SK-N-SH (cell line): ENCODE data around the gene MYO18B. TPM values are rescaled to one million over a fixed set of nuclear protein-coding genes. Genes with fewer than 3 reads are reported as not detected.

Experiments used
- CTCF ChIA-PET: fragments of 300-600, 350-600 bp; formaldehyde crosslinking; extraction: SDS; loops from one replicate; lab custom pipeline; 2021; lab: Yijun Ruan, JAX
- POLR2A ChIA-PET: fragments of 350-600 bp; sonication (Branson Sonifier 250); formaldehyde crosslinking; extraction: SDS; loops from one replicate; lab custom pipeline; 2020; ENCODE audit warnings: antibody characterized with exemption, inconsistent platforms; lab: Yijun Ruan, JAX
- DNase-seq: peaks from one replicate; pipeline ENCODE4 v3.0.0; 2012
- H2AFZ ChIP-seq: fragments of 200-600 bp; sonication (generic); 2 replicates; pipeline ENCODE4 v1.8.1; 2016; ENCODE audit warnings: antibody characterized with exemption, mild to moderate bottlenecking, low read depth
- H3F3A ChIP-seq: fragments of 200-600 bp; sonication (generic); replicated peaks from 2 replicates; pipeline ENCODE3; 2016; ENCODE audit warnings: antibody characterized with exemption, mild to moderate bottlenecking; ENCODE audit not compliant: insufficient read depth
- H3K27ac ChIP-seq, 2 experiments: fragments of 200-500 bp in 1 of 2; fragments of 200-600 bp in 1 of 2; sonication (Bioruptor generic) in 1 of 2; sonication (generic), shearing (Covaris generic) in 1 of 2; 2 replicates each; pipeline versions ENCODE4 v1.5.1 to v1.6.1; 2014 to 2016; ENCODE audit warnings: low read depth in 2 of 2, inconsistent platforms in 1 of 2, low read length in 1 of 2, mild to moderate bottlenecking in 1 of 2, mixed read lengths in 1 of 2
- H3K27me3 ChIP-seq: fragments of 200-600 bp; sonication (generic), shearing (Covaris generic); 2 replicates; pipeline ENCODE4 v1.6.1; 2016; ENCODE audit warnings: mixed run types; ENCODE audit not compliant: insufficient read depth
- H3K36me3 ChIP-seq, 2 experiments: fragments of 200-500 bp in 1 of 2; fragments of 200-600 bp in 1 of 2; sonication (Bioruptor generic) in 1 of 2; sonication (generic) in 1 of 2; replicated peaks in 1 of 2; 2 replicates each; pipeline versions ENCODE3 to v1.5.1; 2014 to 2016; ENCODE audit warnings: low read length in 1 of 2, mild to moderate bottlenecking in 1 of 2; ENCODE audit not compliant: insufficient read depth in 2 of 2, control insufficient read depth in 1 of 2
- H3K4me1 ChIP-seq, 2 experiments: fragments of 200-500 bp in 1 of 2; fragments of 200-600 bp in 1 of 2; sonication (Bioruptor generic) in 1 of 2; sonication (generic), shearing (Covaris generic) in 1 of 2; 2 replicates each; pipeline versions ENCODE4 v1.5.1 to v1.6.1; 2014 to 2016; ENCODE audit warnings: low read depth in 1 of 2, low read length in 1 of 2, mixed run types in 1 of 2; ENCODE audit not compliant: insufficient read depth in 2 of 2, control insufficient read depth in 1 of 2
- H3K4me2 ChIP-seq: fragments of 200-600 bp; sonication (generic), shearing (Covaris generic); 2 replicates; pipeline ENCODE4 v1.6.1; 2017; ENCODE audit warnings: mixed run types
- H3K4me3 ChIP-seq, 2 experiments: fragments of 200-500 bp in 1 of 2; fragments of 200-600 bp in 1 of 2; sonication (Bioruptor generic) in 1 of 2; sonication (generic), shearing (Covaris generic) in 1 of 2; 2 replicates each; pipeline versions ENCODE4 v1.5.1 to v1.8.1; 2014 to 2016; ENCODE audit warnings: low read depth in 2 of 2, inconsistent platforms in 1 of 2, low read length in 1 of 2, mild to moderate bottlenecking in 1 of 2, mixed read lengths in 1 of 2, moderate library complexity in 1 of 2
- H3K79me2 ChIP-seq: fragments of 200-600 bp; sonication (generic); 2 replicates; pipeline ENCODE4 v1.8.1; 2017; ENCODE audit warnings: mild to moderate bottlenecking; ENCODE audit not compliant: insufficient read depth
- H3K9ac ChIP-seq: fragments of 200-600 bp; sonication (generic); 2 replicates; pipeline ENCODE4 v1.6.1; 2017; ENCODE audit warnings: mixed run types
- H3K9me2 ChIP-seq: fragments of 200-600 bp; sonication (generic); 2 replicates; pipeline ENCODE4 v1.6.1; 2017; ENCODE audit warnings: mixed run types
- H3K9me3 ChIP-seq: fragments of 200-600 bp; sonication (generic); 2 replicates; pipeline ENCODE4 v1.6.1; 2017; ENCODE audit warnings: mixed run types, mild to moderate bottlenecking, moderate library complexity
- H4K20me1 ChIP-seq: fragments of 200-600 bp; sonication (generic); 2 replicates; pipeline ENCODE4 v1.6.1; 2017; ENCODE audit warnings: mild to moderate bottlenecking, mixed run types; ENCODE audit not compliant: insufficient read depth
- CHD2 ChIP-seq: fragments of 150-350 bp; IDR thresholded peaks from 2 replicates; pipeline ENCODE4 v1.6.1; 2018; ENCODE audit warnings: low read length; ENCODE audit not compliant: partially characterized antibody
- CTCF ChIP-seq: fragments of 200-600 bp; sonication (generic); IDR thresholded peaks from 2 replicates; pipeline ENCODE4 v1.6.1; 2017; ENCODE audit warnings: antibody characterized with exemption, mild to moderate bottlenecking, moderate library complexity
- IRF3 ChIP-seq: fragments of 150-350 bp; IDR thresholded peaks from 2 replicates; pipeline ENCODE4 v1.6.1; 2016; ENCODE audit warnings: mild to moderate bottlenecking, low read depth, low read length
- JUND ChIP-seq: IDR thresholded peaks from 2 replicates; pipeline ENCODE4 v1.4.0; 2012
- MXI1 ChIP-seq: IDR thresholded peaks from 2 replicates; pipeline ENCODE4 v1.6.1; 2012; ENCODE audit warnings: mild to moderate bottlenecking, low read depth, low read length, improper control_type of control experiment
- NRF1 ChIP-seq: IDR thresholded peaks from 2 replicates; pipeline ENCODE4 v1.6.1; 2012; ENCODE audit warnings: low read depth, mild to moderate bottlenecking, low read length
- PBX3 ChIP-seq: IDR thresholded peaks from 2 replicates; pipeline ENCODE4; 2012
- POLR2AphosphoS5 ChIP-seq: IDR thresholded peaks from 2 replicates; pipeline ENCODE4 v1.6.1; 2012; ENCODE audit warnings: low read depth, low read length
- RCOR1 ChIP-seq: fragments of 150-350 bp; IDR thresholded peaks from 2 replicates; pipeline ENCODE4 v1.6.1; 2017; ENCODE audit warnings: antibody characterized with exemption, low read length
- RXRA ChIP-seq: IDR thresholded peaks from 2 replicates; pipeline ENCODE4 v1.4.0; 2012; ENCODE audit warnings: low read depth, mild to moderate bottlenecking, borderline replicate concordance
- SIN3A ChIP-seq: IDR thresholded peaks from 2 replicates; pipeline ENCODE4 v1.6.1; 2012; ENCODE audit warnings: low read depth, mild to moderate bottlenecking, low read length, moderate library complexity, borderline replicate concordance
- TAF1 ChIP-seq: IDR thresholded peaks from 2 replicates; pipeline ENCODE4 v1.6.1; 2012; ENCODE audit warnings: low read depth, mild to moderate bottlenecking, low read length, moderate library complexity, borderline replicate concordance
- ZBTB33 ChIP-seq: IDR thresholded peaks from 2 replicates; pipeline ENCODE4 v1.4.0; 2012; ENCODE audit warnings: low read depth, borderline replicate concordance
- WGBS: methylation state at CpG from one replicate; pipeline ENCODE4 v1.1.6; 2017; ENCODE audit warnings: low lambda C conversion rate; 5-methylcytosine and 5-hydroxymethylcytosine counted together
- polyA plus RNA-seq, 3 experiments: library from polyadenylated mRNA; depleted of rRNA; stranded (reverse); fragments of >200 nt; gene quantifications; 2 replicates each; pipeline ENCODE4 v1.2.3, GENCODE V29; 2012

The MYO18B gene
- polyA plus RNA-seq, 1 of the 3 experiments (the other 2 are of a cell fraction): 0.05 TPM

- Histone ChIP-seq H3K79me2 (no peaks in the 10 kb centered on the region), H3F3A (no peaks in the 10 kb centered on the region), H3K4me1 (no peaks in the 10 kb centered on the region; a peak in 1 of 4 replicates), H3K9me2 (no peaks in the 10 kb centered on the region), H3K9ac (no peak overlapping the region), H3K4me3 (no peak overlapping the region), H4K20me1 (no peaks in the 10 kb centered on the region), H3K36me3 (no peaks in the 10 kb centered on the region), H3K27ac (no peak overlapping the region), H3K9me3 (no peaks in the 10 kb centered on the region), H3K27me3 (no peaks in the 10 kb centered on the region), H2AFZ (no peak overlapping the region), H3K4me2 (no peak overlapping the region)
- TF ChIP-seq ZBTB33 (no peak), MXI1 (no peak), RCOR1 (no peak), TAF1 (no peak), IRF3 (no peak), RXRA (no peak)
- POLR2A ChIA-PET: no interaction called here
- WGBS: 13% methylated on average over 2 of the region's 2 CpGs
- no peak for DNase-seq
- CTCF ChIA-PET: no interaction called here
These were observed 140.4 kb downstream of the MYO18B start for GRCh38 chr22:25882360-25882759.

GRCh38 chr22:25883482-25884033 lies 141.6 kb downstream of the MYO18B start:
- no peaks in the 10 kb centered on the region for H3F3A ChIP-seq
- CTCF ChIA-PET: interaction anchor here (1.3 kb wide), 1 partner anchor 13 kb away, joined by 3 read pairs; no protein-coding TSS in a partner anchor
- TF ChIP-seq SIN3A (no peak), JUND (no peak)
- H4K20me1 ChIP-seq: no peaks in the 10 kb centered on the region
- H2AFZ ChIP-seq: no peak overlapping the region
- no peak overlapping the region for H3K27ac ChIP-seq
- WGBS: 14% methylated on average over 5 of the region's 5 CpGs
- no peaks in the 10 kb centered on the region for H3K9me3 ChIP-seq
- H3K79me2 ChIP-seq: no peaks in the 10 kb centered on the region
- H3K4me1 ChIP-seq: no peaks in the 10 kb centered on the region; a peak in 1 of 4 replicates
- no peak overlapping the region for H3K4me3 ChIP-seq
- no peak for DNase-seq
- POLR2A ChIA-PET: no interaction called here
- H3K4me2 ChIP-seq: no peak overlapping the region
- no peak overlapping the region for H3K9ac ChIP-seq
- H3K36me3 ChIP-seq: no peaks in the 10 kb centered on the region
- no peaks in the 10 kb centered on the region for H3K27me3 ChIP-seq
- no peaks in the 10 kb centered on the region for H3K9me2 ChIP-seq

GRCh38 chr22:25884121-25884520 lies 142.1 kb downstream of the MYO18B start:
- ChIA-PET CTCF (interaction anchor here (1.3 kb wide), 1 partner anchor 12 kb away, joined by 3 read pairs; no protein-coding TSS in a partner anchor), POLR2A (no interaction called here)
- Histone ChIP-seq H3K4me2 (no peak overlapping the region), H3K79me2 (no peaks in the 10 kb centered on the region), H3K36me3 (no peaks in the 10 kb centered on the region), H3K4me1 (no peaks in the 10 kb centered on the region; a peak in 1 of 4 replicates), H3F3A (no peaks in the 10 kb centered on the region), H3K9ac (no peak overlapping the region), H3K4me3 (no peak overlapping the region), H3K9me3 (no peaks in the 10 kb centered on the region), H3K9me2 (no peaks in the 10 kb centered on the region), H4K20me1 (no peaks in the 10 kb centered on the region), H3K27me3 (no peaks in the 10 kb centered on the region), H3K27ac (no peak overlapping the region), H2AFZ (no peak overlapping the region)
- 4% methylated on average over 4 of the region's 4 CpGs for WGBS
- no peak for DNase-seq
- TF ChIP-seq NRF1 (no peak), POLR2AphosphoS5 (no peak), CHD2 (no peak), PBX3 (no peak), CTCF (no peak), IRF3 (no peak)
